ENCODE data around the gene ARHGAP26.

Gene ARHGAP26

DNA sequence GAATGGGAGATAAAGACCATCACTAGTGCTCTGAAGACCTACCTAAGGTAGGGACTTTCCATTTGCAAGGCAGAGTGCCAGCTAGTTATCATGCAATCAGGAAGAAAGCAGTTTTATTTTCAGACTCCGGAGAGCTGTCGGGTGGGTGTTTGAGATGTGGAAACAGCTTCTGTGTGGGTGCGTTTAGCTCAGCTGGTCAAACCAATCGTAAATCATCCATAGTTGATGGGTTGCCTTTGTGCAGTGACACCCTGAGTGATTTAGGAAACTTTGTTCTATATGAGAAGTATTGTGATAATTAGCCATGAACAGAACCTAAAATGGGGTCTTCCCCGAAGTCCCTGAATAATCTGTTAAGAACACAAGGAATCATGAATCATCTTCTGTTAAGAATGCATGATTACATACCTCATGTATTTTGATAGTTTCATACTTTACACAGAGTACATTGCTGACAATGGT is 284.3 kb downstream of the ARHGAP26 start:
- DNase-seq: no peak

DNA sequence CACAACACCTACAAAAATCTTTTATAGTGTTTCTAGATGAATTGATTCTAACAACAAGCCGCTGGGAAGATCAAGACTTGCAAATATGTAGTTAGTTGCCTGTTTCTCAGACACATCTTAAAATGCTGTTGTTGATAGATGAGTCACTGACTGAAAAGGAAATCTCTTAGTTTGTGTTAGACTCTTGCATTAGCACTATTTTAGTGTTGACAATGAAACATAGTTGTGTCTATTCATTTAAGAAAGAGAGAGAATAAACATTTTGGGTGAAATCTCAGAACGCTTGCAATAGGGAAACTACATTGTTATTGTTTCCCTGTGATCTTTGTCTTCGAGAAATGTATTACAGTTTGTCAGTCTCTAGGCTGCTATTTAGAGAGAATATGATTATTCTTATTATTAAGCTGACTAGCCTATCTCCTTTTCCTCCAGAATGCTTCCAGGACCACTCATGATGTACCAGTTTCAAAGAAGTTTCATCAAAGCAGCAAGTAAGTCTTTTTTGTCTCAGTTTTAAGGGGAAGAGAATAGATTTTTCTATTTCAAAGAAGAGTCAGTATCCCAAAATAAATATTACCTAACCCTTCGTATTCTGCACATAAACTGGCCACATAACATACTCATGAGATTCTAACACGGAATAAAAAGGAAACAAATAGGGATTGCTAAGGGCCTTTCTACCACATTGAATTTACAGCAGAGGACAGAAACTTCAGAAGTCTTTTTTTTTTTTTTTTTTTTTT is 285.6 kb downstream of the ARHGAP26 start:
- no peak for DNase-seq

DNA sequence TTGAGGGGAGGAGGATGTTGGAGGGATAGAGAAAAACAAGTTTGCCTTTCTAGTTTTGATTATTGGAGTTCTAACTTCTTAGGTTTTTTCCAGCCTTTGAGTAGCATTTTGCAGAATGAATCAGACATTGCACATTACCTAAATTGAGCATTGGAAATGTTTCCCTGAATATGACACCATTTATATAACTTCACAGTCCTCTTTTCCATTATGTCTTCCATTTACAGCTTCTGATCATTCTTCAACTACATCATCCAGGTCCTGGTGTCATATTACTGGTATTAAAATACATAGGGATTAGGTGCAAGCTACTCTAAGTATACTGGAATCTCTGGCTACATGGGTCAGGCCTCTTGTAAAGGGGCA is 286.1 kb downstream of the ARHGAP26 start:
- no peak for DNase-seq

DNA sequence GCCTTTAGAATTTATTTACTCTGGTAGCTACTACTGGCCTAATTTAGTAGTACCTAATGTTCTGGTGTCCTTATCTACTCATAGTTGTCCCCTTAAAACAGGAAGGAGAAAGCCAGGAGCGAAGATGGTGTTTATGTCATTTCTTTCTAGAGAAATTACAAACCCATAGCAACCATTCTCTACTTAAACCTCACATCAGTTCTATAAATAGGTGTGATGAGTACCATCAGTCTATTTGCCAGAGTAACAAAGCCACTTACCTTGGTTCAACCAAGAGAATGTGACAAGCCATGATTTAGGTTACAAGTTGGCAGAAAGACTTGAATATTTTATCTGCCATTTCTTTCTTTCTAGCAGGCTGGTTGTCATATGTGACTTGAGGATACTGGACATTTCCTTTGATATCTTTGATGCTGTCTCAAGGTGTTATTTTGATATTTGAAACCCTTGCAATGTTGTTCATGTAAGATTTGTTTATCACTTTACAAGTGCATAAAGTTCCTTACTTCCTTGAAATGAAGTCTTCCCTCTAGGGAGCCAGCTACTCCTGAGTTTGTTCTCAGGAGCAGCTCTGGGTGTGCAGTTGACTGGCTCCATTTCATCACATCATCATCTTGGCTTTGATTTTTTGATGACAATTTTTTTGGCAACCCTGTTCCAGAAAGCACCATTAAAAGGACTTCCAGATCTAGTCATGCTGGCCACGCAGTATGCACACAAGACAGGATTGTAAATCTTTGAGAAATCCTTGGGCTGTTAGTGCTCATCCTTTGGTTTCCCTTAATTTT is 286.8 kb downstream of the ARHGAP26 start:
- DNase-seq: no peak

DNA sequence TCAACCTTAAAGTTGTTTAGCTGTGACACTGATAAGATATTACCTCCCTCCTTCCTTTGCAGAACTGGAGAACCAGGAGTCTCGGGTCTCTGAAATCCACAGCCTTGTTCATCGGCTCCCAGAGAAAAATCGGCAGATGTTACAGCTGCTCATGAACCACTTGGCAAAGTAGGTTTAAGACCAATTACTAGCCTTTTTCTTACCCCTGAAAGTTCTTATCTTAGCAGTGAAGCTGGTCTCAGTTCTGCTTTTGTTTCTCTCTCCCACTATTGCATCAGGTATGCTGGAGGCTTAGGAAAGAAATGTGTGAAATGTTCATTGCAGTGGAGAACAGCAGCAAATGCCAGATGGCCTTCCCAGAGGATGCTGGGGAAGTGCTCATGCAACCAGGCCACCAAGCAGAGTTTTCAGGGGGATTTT is 287.4 kb downstream of the ARHGAP26 start:
- DNase-seq: no peak

DNA sequence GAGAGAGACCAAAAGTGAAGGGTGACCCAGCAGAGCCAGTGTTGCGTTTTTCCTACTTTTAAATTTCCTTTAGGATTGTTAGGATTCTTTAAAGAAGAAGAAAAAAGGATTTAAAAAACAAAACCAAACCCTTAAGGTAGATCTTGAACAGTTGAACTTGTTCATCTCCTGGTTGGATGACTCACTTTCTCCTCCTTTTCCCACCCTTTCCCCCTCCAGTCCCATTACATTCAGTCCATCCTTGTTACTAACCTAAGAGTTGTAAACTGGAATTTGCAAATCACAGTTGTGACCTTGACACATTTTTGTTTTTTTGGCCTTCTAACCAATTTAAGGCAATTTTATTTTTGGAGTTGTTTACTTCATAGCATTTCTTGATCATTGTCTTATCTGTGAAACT is 289.2 kb downstream of the ARHGAP26 start:
- DNase-seq: no peak

DNA sequence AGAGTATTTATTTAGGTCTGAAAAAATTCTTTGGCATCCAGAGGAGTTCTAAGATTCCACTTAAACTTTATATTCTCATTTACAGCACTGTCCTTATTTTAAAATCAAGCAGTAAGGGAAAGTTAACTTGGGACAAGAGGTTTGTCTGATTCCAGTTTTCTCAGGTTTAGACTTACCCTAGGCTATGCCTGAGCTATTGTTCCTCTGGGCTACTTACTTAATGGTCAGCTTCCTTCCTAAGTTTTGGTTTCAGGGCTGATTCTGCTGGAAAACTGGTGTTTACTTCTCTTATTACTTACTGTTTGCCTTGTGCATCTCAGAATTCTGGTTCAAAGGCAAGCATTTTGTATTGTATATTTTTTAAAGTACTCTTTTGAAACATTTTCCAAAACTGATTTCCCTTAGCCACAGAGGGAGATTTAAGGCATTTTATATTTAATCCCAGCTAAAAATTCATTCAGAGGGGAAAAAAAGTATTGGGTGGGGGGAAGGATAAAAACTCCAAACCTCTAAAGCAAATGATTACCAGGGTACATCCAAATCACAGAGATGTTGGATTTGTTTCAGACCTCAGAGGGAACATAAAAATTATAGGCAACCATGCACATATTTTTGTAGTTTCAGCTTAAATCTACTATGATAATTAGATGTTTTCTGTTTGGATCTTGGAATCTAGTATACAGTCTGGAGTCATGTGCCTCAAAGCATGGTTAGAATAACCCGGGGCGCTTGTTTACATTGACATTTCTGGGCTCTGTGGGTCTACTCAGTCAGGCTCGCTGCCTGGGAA is 290.0 kb downstream of the ARHGAP26 start:
- no peak for DNase-seq

DNA sequence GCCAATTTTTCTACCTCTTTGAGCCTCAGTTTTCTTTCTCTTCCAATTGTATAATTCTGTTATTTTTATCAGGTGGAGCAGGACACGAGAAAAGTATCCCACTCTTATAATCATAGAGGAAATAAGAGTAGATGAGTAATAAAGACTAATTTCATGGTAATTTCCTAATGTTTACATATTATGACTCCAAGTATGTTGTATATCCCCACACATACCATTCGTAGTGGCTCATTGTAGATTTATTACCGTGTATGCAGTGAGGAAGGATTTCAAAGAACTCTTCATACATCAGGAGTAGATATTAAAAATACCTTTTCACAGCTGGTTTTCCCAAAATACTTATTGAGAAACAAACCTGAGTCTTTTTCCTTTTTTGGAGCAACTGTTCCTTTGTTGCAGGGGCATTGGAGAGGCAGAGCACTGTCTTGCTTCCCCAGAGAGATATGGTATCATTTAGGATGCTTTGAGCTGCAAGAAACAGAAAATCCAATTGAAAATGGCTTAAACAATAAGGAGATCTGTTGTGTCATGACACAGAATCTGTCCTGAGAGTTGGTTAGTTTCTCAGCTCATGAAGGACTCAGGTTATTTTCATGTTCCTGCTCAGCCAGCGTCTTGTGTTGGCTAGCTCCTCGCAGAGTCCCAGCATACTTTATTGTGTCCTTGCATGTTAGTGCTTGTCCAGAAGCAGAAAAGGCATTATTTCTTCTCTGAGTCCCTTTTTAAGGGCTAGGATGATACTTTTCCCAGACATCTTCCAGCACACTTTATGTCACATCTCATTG is 291.2 kb downstream of the ARHGAP26 start:
- no peak for DNase-seq

DNA sequence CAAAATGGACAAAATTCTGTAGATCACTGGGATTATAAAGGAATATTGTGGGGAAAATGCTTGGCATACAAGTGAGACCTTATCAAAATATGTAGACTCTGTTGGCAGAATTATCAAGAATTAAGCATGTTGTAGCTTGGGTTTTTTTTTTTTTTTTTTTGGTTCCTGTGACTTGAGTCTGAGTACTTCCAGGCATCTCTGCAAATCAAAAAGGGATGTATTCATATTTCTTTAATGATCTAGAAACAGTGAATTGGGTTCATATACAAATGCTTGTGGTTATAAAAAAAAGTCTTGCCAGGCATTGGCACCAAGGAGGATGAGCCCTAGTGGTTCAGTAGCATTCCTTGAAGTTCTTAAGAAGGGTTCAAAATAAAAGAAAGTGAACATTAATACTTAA is 292.2 kb downstream of the ARHGAP26 start:
- DNase-seq: no peak

DNA sequence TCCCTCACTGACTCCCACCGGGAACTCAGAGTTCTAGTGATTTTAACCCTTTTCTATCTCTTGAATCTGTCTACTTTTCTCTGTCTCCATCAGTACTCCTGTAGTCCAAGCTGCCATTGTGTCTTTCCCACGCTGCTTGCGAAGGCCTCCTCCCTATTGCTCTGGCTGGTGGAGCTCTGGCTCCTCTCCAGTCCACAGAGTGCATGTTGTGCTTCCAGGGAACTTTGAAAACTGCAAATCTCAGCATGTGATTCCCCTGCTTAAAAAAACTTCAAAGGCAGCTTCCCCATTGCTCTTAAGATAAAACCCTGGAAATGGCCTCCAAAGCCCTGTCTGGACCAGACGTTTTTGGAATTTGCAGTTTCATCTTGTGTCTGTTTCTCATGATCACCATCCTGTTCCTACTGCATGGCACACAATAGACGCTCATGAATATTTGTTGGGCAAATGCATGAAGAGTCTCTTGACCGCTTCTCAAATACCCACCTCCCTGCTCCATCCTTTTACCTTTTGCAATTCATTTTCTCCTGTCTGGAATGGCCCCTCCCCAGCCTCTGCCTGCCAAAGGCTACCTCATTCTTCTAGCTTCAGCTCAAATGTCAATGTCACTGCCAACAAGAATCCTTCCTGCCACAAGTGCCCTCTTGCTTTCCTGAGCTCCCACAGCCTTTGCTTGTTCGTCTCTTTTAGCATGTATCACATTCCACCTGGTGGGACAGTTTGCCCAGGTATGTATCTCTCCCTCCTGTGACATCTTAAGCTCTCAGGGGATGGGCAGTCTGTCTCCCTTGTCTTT is 293.2 kb downstream of the ARHGAP26 start:
- no peak for DNase-seq

DNA sequence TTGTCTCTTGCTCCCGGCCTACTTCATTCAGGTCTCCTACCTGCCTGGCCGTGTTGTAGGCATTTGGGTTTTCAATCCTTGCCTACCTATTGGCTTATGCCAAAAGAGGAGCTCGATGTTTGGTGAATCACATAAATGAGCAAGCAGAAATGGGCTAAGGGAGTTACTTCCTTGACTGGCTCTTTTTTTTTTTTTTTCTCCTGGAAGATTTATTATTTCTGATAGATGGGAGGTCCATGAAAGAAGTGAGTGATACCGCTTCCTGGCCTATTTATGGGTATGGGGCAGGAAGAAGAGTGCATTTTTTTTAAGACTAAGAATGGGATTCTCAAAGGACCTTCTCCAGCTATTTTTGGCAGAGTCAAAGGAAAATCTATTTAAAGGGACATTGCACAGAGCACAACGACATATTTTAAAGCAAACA is 294.1 kb downstream of the ARHGAP26 start:
- DNase-seq: no peak

DNA sequence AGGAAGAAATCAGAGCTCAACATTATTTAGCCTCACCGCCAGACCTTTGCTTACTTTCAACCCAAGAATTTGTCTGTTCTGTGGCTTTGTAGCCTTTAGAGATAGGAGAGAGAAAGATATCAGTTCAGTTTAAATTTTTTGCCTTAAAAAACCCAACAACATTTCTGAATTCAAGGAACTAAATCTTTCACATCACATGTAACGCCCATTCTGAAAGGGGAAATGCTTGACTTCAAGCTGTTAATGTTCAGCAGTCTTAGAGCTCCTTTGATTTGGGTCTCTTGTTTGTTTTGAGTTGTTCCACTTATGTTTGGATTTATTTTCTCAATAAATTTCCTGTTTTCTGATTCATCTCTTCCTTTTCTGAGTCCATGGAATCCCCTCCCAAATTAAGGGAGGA is 294.5 kb downstream of the ARHGAP26 start:
- no peak for DNase-seq

DNA sequence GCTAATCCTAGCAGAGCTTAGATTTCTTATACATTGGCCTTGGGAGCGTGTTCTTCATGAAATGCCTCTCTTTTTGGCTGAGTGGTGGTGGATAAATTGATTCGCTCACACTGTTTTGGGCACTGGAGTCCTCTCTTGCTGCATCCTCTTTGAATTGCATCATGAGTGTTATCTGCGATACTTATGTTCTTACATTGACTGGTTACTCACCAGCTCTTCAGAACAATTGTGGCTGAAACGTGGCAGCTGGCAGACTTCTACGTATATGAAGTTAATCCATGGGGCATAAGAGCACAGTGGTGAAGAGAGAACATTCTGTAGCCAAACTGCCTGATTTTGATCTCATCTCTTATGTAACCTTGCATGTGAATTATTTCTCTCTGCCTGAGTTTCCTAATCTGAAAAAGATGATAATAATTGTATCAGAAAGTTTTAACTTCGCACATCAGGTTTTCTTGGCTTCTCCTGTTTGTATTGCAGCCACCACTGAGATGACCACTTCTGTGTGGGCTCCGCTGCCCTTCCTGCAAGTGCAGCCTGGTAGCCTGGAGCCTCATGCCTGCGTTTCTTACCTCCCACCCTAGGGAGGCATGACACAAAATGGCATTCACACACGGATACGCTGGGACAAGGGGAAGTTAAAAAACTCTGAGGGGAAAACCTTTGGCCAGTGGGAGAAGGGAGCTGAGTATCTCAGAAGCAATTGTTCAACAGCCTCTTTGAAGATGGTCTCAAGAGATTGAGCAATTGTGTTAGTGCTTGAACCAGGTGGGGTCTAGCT is 295.2 kb downstream of the ARHGAP26 start:
- DNase-seq: no peak

DNA sequence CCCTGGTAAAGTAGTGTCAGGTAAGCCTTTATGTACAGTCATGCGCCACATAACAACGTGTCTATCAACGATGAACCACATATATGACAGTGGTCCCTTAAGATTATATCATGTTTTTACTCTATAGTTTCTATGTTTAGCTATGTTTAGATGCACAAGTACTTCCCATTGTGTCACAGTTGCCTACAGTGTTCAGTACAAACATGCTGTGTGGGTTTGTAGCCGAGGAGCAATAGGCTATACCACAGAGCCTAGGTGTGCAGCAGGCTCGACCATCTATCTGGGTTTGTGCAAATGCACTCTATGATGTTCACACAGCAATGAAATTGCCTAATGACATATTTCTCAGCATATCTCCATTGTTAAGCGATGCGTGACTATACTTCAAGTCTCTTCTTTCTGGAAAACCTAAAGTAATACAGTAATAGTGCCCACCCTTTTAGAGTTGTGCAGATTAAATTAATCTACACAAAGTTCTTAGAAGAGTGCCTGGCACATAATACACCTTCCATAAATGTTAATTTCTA is 295.9 kb downstream of the ARHGAP26 start:
- DNase-seq: no peak

DNA sequence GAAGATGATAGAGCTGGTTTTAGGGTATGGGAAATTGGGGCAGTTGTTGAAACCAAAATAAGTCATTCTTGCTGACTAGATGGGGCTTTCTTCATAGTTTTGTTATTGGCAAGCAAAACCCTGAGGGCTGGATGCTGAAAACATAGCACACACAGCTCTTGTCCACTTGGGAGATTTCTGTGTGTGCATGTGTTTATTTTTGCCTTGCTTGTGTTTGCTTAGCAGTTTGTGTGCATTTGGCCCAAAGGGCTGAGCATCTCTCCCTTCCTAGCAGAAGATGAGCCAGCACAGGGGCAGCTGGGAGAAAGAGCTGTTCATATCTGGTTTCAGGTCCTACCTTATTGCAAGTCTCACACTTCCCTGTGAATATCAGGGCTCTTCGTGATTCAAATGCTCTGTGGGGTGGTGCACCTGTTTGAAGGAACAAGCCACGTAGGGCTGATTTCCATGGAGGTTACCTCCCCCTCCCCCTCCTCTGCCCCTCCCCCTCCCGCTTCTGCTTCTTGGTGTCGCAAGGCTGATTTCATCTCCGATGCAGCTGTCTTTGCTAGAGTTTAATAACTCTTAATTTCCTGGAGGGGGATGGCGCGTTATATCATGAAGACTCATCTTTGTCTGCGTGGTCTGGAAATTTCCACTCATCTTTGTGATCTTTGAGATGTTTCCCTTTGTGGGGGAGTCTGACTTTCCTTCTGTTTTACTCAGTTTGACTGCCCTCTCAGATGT is 296.5 kb downstream of the ARHGAP26 start:
- DNase-seq: no peak

DNA sequence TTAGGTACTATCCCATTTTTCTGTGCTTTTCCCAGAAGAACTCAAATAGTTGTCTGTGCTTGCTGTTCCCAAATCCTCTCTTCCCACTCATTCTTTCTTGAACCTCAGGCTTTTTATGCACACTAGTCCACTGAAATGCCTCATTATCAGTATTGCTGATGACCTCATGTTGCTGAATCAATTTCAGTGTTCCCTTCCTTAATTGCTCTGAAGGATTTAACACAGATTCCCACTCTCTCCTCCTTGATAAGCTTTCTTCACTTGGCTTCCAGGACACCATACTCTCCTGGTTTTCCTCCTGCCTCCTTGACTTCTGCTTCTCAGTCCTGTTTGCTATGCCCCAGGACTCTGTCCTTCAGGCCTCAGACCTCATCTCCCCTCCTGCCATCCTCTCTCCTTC is 298.5 kb downstream of the ARHGAP26 start:
- DNase-seq: no peak

DNA sequence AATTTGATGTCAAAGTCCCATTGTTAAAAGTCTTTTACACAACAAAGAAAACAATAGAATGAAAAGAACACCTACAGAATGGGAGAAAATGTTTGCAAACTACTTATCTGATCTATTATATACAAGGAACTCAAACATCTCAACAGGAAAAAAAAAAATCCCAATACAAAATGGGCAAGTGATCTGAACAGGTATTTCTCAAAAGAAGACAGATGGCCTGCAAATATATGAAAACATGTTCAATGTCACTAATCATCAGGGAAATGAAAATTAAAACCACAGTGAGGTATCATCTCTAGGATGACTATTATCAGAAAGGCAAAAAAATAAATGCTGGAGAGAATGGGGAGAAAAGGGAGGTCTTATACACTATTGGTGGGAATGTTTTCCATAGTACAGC is 301.8 kb downstream of the ARHGAP26 start:
- no peak for DNase-seq

DNA sequence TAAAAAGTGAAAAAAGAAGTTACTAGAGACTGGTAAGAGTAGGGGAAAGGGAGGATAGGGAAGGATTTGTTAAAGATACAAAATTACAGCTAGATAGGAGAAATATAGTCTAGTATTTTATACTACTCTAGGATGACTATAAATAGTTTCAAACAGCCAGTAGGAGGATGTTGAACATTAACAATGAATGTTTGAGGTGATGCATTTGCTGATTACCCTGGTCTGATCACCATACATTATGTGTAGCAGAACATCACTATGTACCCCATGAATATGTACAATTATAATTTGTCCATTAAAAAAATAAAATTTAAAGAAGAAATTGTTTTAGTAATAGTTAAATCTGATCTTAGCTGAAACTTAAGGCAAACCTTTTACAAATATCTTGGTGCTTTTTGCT is 302.6 kb downstream of the ARHGAP26 start:
- DNase-seq: no peak

DNA sequence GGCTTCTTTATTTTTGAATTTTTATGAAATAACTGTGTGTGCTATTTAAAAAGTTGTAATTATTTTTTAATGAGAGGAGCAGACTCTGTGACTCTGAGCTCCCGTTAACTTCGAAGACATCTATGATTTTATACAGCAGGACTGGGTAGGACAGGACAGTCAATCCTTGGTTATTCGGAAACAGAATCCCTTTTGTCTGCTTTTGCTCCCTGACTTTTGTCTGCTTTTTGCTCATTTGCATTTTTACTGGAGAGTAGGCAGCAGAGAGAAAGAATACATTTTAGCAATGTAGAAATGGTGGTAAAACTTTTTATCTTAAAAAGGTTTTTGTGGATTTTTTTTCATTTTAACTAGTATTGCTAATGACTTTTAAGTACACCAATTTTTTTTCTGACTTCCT is 303.6 kb downstream of the ARHGAP26 start:
- no peak for DNase-seq

DNA sequence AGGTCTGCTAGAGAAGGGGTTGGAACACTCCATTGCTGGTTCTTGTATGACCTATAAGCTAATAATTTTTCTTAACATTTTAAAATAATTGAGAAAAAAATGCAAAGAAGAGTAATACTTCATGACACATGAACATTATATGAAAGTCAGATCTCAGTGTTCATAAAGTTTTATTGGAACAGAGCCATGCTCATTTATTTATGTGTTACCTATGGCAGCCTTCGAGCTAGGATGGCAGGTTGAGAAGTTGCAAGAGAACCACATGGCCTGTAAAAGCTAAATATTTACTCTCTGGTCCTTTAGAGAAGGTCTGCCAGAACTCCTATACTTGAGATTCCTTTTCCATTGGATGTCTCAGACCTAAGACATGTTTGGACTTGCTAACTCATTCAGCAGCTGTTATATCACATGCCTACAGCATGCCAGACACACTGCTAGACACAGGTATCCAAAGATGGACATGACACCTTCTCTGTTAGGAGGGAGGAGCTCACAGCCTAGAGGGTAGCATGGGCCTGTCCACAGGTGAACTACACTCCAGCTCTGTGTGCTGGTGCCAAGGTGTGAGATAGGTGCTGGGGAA is 304.3 kb downstream of the ARHGAP26 start:
- no peak for DNase-seq

Data from stimulated activated naive CD4-positive, alpha-beta T cell (primary cell).